ENCODE measurements around the gene SH3PXD2B.

The SH3PXD2B gene

GRCh38 chr5:172466062-172466461 lies 11.7 kb upstream of the SH3PXD2B start:
- TF ChIP-seq, protein P1, sequence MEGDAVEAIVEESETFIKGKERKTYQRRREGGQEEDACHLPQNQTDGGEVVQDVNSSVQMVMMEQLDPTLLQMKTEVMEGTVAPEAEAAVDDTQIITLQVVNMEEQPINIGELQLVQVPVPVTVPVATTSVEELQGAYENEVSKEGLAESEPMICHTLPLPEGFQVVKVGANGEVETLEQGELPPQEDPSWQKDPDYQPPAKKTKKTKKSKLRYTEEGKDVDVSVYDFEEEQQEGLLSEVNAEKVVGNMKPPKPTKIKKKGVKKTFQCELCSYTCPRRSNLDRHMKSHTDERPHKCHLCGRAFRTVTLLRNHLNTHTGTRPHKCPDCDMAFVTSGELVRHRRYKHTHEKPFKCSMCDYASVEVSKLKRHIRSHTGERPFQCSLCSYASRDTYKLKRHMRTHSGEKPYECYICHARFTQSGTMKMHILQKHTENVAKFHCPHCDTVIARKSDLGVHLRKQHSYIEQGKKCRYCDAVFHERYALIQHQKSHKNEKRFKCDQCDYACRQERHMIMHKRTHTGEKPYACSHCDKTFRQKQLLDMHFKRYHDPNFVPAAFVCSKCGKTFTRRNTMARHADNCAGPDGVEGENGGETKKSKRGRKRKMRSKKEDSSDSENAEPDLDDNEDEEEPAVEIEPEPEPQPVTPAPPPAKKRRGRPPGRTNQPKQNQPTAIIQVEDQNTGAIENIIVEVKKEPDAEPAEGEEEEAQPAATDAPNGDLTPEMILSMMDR (IDR thresholded peaks at IDR 0.05; ENCODE audit: control insufficient read depth, insufficient read depth, low read depth, low read length, missing control alignments): no peak
- H3K4me3 ChIP-seq (ENCODE audit: control insufficient read depth, low read depth, low read length): no peak overlapping the region
- DNase-seq (ENCODE audit: low read depth): no peak

DNA sequence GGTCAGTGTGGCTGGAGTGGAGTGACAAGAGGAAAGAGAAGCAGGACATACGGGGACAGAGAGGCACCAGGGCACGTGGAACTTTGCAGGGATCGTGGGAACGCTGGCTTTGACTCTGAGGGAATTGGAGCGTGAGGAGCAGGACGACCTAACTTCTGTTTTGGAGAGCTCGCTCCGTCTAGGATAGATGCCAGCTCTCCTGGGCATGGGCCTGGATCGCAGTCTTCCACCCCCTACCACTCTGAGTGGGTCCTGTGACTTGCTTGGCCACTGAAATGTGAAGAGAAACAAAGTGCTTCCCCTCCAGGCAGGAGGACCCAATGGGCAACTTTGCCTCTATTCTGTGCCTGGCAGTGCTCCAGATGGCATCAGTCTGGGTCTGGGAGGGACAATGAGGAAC lies 8.7 kb upstream of the SH3PXD2B start:
- TF ChIP-seq, protein P1 (IDR thresholded peaks at IDR 0.05; ENCODE audit: control insufficient read depth, insufficient read depth, low read depth, low read length, missing control alignments): no peak
- no peak overlapping the region for H3K4me3 ChIP-seq (ENCODE audit: control insufficient read depth, low read depth, low read length)
- DNase-seq (ENCODE audit: low read depth): no peak

- H3K4me3 ChIP-seq (ENCODE audit: control insufficient read depth, low read depth, low read length): no peak overlapping the region
- TF ChIP-seq, protein P1 (IDR thresholded peaks at IDR 0.05; ENCODE audit: control insufficient read depth, insufficient read depth, low read depth, low read length, missing control alignments): no peak
- DNase-seq (ENCODE audit: low read depth): no peak
Measured at GRCh38 chr5:172459783-172460165, 5.4 kb upstream of the SH3PXD2B start.

- TF ChIP-seq, protein P1 (IDR thresholded peaks at IDR 0.05; ENCODE audit: control insufficient read depth, insufficient read depth, low read depth, low read length, missing control alignments): no peak
- H3K4me3 ChIP-seq (ENCODE audit: control insufficient read depth, low read depth, low read length): no peak overlapping the region
- DNase-seq (ENCODE audit: low read depth): no peak
Measured at GRCh38 chr5:172458976-172459782, 4.9 kb upstream of the SH3PXD2B start.

DNA sequence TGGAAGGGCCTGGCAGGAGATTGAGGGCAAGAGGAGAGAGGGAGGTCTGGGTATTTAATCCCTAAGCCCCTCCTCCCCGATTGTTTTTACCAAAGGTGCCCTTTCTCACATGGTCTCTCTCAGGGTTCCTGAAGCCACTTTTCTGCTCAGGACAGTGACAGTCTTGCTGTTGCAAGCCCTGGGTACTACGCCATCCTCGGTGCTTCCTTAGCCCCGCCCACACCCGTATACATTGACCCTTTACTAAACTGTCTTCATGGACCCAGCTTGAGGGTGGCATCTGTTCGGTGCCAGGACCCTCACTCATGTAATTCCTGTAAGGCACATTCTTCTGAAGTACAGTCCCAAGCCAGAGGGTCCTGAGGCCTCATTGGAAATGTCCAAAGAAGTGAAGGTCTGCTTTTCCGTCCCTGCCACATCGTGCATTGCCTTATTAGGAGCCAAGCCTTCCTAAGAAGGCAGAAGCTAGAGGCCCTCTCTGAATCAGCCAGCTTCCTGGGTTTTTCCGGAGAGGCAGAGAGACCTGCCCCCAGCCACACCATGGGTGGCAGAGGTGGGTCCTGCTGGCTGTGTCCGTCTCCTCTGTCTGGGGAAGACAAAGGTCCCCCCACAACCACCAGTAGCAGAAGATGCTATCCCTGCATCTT lies 1.9 kb upstream of the SH3PXD2B start:
- DNase-seq (ENCODE audit: low read depth): no peak
- TF ChIP-seq, protein P1 (IDR thresholded peaks at IDR 0.05; ENCODE audit: control insufficient read depth, insufficient read depth, low read depth, low read length, missing control alignments): no peak
- H3K4me3 ChIP-seq (ENCODE audit: control insufficient read depth, low read depth, low read length): no peak overlapping the region

DNA sequence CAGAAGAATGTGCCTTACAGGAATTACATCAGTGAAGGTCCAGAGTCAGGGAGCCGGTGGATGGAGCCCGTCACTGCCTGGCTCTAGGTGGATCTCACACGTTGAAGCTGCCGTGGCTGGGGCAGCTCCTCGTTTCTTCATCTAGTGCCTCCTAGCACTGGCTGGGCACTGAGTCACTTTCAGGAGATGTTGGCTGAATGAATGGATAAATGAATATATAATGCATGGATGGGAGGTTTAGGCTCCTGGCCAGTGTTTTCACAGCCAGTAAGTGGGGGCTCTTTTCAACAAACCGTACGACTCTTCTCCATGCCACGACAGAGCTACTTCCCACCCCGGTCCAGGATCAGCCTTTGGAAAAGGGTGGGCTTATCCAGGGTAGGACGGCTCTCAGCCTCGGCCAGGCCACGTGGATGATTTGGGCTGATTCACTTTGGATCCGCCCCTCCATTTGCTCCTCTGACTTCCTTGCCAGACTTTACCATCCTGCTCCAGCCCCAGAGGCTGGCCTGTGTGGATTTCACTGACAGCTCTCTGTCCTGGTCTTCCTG lies 1.3 kb upstream of the SH3PXD2B start:
- no peak for DNase-seq (ENCODE audit: low read depth)
- no peak overlapping the region for H3K4me3 ChIP-seq (ENCODE audit: control insufficient read depth, low read depth, low read length)
- TF ChIP-seq, protein P1 (IDR thresholded peaks at IDR 0.05; ENCODE audit: control insufficient read depth, insufficient read depth, low read depth, low read length, missing control alignments): no peak
